A673 (cell line): ENCODE measurements around the gene DNAJB2. TPM values are rescaled to one million over a fixed set of nuclear protein-coding genes. Genes with fewer than 3 reads are reported as not detected.
A peak's percentile ranks its signal among the peaks of the same experiment; 100 is the strongest.

Source experiments
- BruUV-seq: library from RNA; stranded (reverse); fragments of 400-500 nt; replicated peaks from 2 replicates; lab custom pipeline; 2021; lab: Mats Ljungman, UMichigan
- CTCF ChIA-PET: fragments of 300-600 bp; sonication (Branson Sonifier 250); formaldehyde crosslinking; loops from one replicate; lab custom pipeline; 2022; ENCODE audit warnings: antibody characterized with exemption; lab: Charles Lee
- POLR2A ChIA-PET: fragments of 300-600 bp; sonication (Branson Sonifier 250); formaldehyde crosslinking; loops from one replicate; lab custom pipeline; 2022; ENCODE audit warnings: antibody characterized with exemption; ENCODE audit not compliant: low non-redundant PET; lab: Charles Lee
- DNase-seq: peaks from one replicate; pipeline ENCODE4 v3.0.0-alpha.2; 2015; ENCODE audit warnings: low spot score
- H3K27ac ChIP-seq: fragments of 200-600 bp; sonication (generic); 2 replicates; pipeline ENCODE4 v1.5.1; 2016; ENCODE audit warnings: mixed run types, low read depth, mild to moderate bottlenecking, mixed read lengths, antibody characterized with exemption, low read length; ENCODE audit not compliant: poor library complexity, severe bottlenecking
- H3K27me3 ChIP-seq: fragments of 200-600 bp; sonication (generic); replicated peaks from 2 replicates; pipeline ENCODE4 v1.6.1; 2017; ENCODE audit warnings: mixed run types, low read depth, mild to moderate bottlenecking, mixed read lengths, antibody characterized with exemption, low read length; ENCODE audit not compliant: insufficient read depth, poor library complexity
- H3K36me3 ChIP-seq: fragments of 200-600 bp; sonication (generic); 2 replicates; pipeline ENCODE4 v1.6.1; 2016; ENCODE audit warnings: mixed run types, mild to moderate bottlenecking, mixed read lengths, antibody characterized with exemption, low read length; ENCODE audit not compliant: insufficient read depth, poor library complexity, severe bottlenecking
- H3K4me1 ChIP-seq: fragments of 200-600 bp; sonication (generic); 2 replicates; pipeline ENCODE4 v1.6.1; 2017; ENCODE audit warnings: mixed run types, mild to moderate bottlenecking, mixed read lengths, antibody characterized with exemption, low read length; ENCODE audit not compliant: insufficient read depth, poor library complexity, severe bottlenecking
- H3K4me3 ChIP-seq: fragments of 200-600 bp; sonication (generic); 2 replicates; pipeline ENCODE4 v1.5.1; 2016; ENCODE audit warnings: low read depth, mixed run types, mild to moderate bottlenecking, mixed read lengths, low read length; ENCODE audit not compliant: poor library complexity, severe bottlenecking
- H3K9me3 ChIP-seq: fragments of 200-600 bp; sonication (generic); 2 replicates; pipeline ENCODE4 v1.6.1; 2016; ENCODE audit warnings: mixed run types, low read depth, mild to moderate bottlenecking, mixed read lengths, antibody characterized with exemption, low read length; ENCODE audit not compliant: poor library complexity, severe bottlenecking
- EZH2 ChIP-seq: fragments of 200-600 bp; sonication (generic); IDR thresholded peaks from 2 replicates; pipeline ENCODE4 v1.6.1; 2017; ENCODE audit warnings: borderline replicate concordance, low read depth, mild to moderate bottlenecking, mixed read lengths, antibody characterized with exemption, low read length; ENCODE audit not compliant: poor library complexity, severe bottlenecking
- intact Hi-C: fragments of 100-400 bp; cut with micrococcal nuclease; formaldehyde crosslinking; loops from one replicate; pipeline ENCODE4 v1.10.0; 2022; ENCODE audit not compliant: unreplicated experiment
- total RNA-seq: library from RNA; stranded (reverse); gene quantifications from 2 replicates; pipeline ENCODE4 v1.2.3, GENCODE V29; 2021
- TF ChIP-seq, protein P1 (sequence below): fragments of 300-800, 200-600 bp; sonication (generic); conservative IDR thresholded peaks from 2 replicates; pipeline ENCODE4 v1.5.1; 2017; ENCODE audit warnings: low read depth, mild to moderate bottlenecking, antibody characterized with exemption, low read length, moderate library complexity, mixed read lengths

The DNAJB2 gene
- total RNA-seq, 1 experiment from 2014 or later = 24.4 TPM

DNA sequence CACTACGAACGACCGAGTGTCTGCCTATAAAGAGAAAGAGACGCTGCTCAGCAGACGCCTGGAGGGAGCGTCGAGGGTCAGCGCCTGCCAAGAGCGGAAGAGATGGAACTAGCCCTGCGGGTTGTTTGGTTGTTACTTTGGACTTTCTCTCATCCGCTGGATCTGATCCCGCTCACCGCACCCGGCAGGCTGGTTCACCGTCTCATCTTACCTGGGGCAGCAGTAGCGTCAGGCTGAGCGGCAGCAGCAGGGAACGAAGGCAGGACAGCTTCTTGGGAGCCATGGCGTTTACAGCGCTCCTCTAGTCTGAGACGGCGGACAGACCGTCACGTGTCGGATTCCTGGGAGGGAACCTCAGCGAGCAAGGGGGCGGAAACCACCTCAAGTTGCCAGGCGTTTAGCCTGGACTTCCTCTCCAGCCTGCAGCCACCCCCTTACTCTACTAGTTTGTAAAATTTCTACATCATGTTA is 35.8 kb upstream of the DNAJB2 start:
- H3K4me3 ChIP-seq = no peak overlapping the region
- no peak for DNase-seq
- CTCF ChIA-PET = no interaction called here

DNA sequence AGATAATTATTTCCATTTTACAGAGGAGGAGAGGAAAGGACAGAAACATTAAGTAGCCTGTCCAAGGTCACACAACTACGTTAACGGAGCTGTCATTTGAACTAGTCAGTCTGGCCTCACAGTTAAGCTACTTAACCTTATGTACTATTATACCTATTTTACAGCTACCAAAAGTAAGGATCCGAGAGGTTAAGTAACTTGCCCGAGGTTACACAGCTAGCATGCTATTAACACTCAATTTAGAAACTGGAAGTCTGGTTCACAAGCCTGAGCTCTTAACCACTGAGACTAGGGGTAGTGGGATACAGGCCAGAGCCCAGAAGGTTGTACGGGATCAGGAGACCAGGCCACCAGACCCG is 34.4 kb upstream of the DNAJB2 start:
- Histone ChIP-seq H3K9me3 (no peaks in the 10 kb centered on the region), H3K27me3 (no peaks in the 10 kb centered on the region), H3K36me3 (peaks cover 4% of the 10 kb centered on the region), H3K4me1 (peaks cover 17% of the 10 kb centered on the region), H3K27ac (peak overlapping the region; percentile 85), H3K4me3 (peak overlapping the region; percentile 85)
- DNase-seq = no peak
- POLR2A ChIA-PET = no interaction called here
- BruUV-seq = TSS peak; percentile 66
- TF ChIP-seq EZH2 = no peak
- TF ChIP-seq, protein P1, sequence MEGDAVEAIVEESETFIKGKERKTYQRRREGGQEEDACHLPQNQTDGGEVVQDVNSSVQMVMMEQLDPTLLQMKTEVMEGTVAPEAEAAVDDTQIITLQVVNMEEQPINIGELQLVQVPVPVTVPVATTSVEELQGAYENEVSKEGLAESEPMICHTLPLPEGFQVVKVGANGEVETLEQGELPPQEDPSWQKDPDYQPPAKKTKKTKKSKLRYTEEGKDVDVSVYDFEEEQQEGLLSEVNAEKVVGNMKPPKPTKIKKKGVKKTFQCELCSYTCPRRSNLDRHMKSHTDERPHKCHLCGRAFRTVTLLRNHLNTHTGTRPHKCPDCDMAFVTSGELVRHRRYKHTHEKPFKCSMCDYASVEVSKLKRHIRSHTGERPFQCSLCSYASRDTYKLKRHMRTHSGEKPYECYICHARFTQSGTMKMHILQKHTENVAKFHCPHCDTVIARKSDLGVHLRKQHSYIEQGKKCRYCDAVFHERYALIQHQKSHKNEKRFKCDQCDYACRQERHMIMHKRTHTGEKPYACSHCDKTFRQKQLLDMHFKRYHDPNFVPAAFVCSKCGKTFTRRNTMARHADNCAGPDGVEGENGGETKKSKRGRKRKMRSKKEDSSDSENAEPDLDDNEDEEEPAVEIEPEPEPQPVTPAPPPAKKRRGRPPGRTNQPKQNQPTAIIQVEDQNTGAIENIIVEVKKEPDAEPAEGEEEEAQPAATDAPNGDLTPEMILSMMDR = no peak
- intact Hi-C loops = no loop called here
- CTCF ChIA-PET = interaction anchor here (1.3 kb wide), 1 partner anchor 50 kb away, joined by 4 read pairs; no protein-coding TSS in a partner anchor

More for the DNA sequence above, 35.8 kb upstream of the DNAJB2 start:
- Histone ChIP-seq H3K4me1 (peaks cover 5% of the 10 kb centered on the region), H3K9me3 (no peaks in the 10 kb centered on the region), H3K36me3 (peaks cover 4% of the 10 kb centered on the region), H3K27me3 (no peaks in the 10 kb centered on the region), H3K27ac (no peak overlapping the region)
- intact Hi-C loops = no loop called here
- TSS peak; percentile 16 for BruUV-seq
- POLR2A ChIA-PET = no interaction called here
- no peak for TF ChIP-seq EZH2
- TF ChIP-seq, protein P1 = no peak

DNA sequence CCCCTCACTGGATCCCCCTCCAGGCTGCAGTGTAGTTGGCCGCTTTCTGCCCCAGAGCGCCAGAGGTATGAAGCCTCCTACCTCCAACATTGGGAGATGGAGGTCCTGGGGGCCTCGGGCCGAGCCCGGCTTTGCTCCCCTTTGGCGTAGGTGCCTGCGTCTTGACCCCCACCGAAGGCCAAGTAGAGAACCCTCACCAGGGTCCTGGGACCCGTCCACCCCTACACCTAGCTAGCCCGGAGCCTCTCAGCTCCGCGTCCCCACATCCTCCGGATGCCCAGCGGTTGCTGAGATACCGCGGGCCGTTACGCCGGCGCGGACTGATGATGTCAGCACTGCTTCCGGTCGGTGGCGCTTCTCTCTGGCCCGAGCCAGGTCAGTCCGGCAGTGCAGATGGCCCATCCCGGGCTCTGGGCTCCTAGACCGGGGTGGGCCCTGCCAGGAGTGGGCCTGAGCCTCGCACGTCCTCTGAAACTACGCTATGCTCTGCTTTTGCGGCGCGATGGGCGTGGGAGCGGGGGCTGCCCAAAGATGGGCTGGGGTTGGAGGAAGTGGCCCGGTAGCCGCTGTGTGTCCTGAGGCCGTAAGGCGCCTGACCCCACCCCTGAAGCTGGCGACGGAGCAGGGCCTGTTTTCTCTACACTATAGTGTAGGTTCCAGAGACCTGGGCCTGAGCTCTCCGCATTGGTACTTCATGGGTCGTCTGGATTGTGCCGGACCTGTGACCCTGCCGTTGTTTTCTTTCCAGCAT is 33.8 kb upstream of the DNAJB2 start, which contains the start of the genes GLB1L and STK16:
GLB1L (minus strand) TSS at position 297 of the 751 bp plus-strand sequence. CDS start 1,871 bp downstream, outside the sequence.
STK16 (plus strand) TSS at position 332 of the 751 bp plus-strand sequence. CDS start 521 bp downstream, outside the sequence.
- ChIA-PET CTCF (interaction anchor here (1.3 kb wide), 1 partner anchor 50 kb away, joined by 4 read pairs; no protein-coding TSS in a partner anchor), POLR2A (no interaction called here)
- no peaks in the 10 kb centered on the region for H3K9me3 ChIP-seq
- intact Hi-C loops = no loop called here
- H3K27me3 ChIP-seq = no peaks in the 10 kb centered on the region
- TF ChIP-seq, protein P1 = no peak
- no peak for TF ChIP-seq EZH2
- H3K27ac ChIP-seq = peak within 1 kb of the TSS; percentile 85
- no TSS peak for BruUV-seq
- H3K4me1 ChIP-seq = peaks cover 22% of the 10 kb centered on the region
- peak; percentile 88 for DNase-seq
- H3K4me3 ChIP-seq = peak within 1 kb of the TSS; percentile 85
- H3K36me3 ChIP-seq = peaks cover 6% of the 10 kb centered on the region
